ENCODE measurements around the gene AKT1S1. TPM values are rescaled to one million over a fixed set of nuclear protein-coding genes. Genes with fewer than 3 reads are reported as not detected.
A peak's percentile ranks its signal among the peaks of the same experiment; 100 is the strongest.

The AKT1S1 gene
- total RNA-seq, 1 donor from 2014 or later = 48.8 TPM

- Mint-ChIP-seq H3K36me3 (ENCODE audit: insufficient read depth) (peaks cover 25% of the 10 kb centered on the region), H3K27ac (no peak overlapping the region), H3K9me3 (ENCODE audit: low read depth) (no peaks in the 10 kb centered on the region), H3K27me3 (no peaks in the 10 kb centered on the region), H3K4me1 (ENCODE audit: low read depth) (peaks cover 13% of the 10 kb centered on the region), H3K4me3 (ENCODE audit: low read depth) (no peak overlapping the region)
- no peak for TF ChIP-seq CTCF (IDR thresholded peaks at IDR 0.05; ENCODE audit: unreplicated experiment)
- no peak for DNase-seq (ENCODE audit: low spot score, unreplicated experiment)
Measured at GRCh38 chr19:49910179-49910578, 33.0 kb upstream of the AKT1S1 start.

GRCh38 chr19:49908480-49909420 is 31.6 kb upstream of the AKT1S1 start:
- H3K36me3 Mint-ChIP-seq (ENCODE audit: insufficient read depth) = peaks cover 15% of the 10 kb centered on the region
- no peak overlapping the region for H3K4me3 Mint-ChIP-seq (ENCODE audit: low read depth)
- no peak overlapping the region for H3K27ac Mint-ChIP-seq
- H3K4me1 Mint-ChIP-seq (ENCODE audit: low read depth) = peaks cover 12% of the 10 kb centered on the region
- no peaks in the 10 kb centered on the region for H3K9me3 Mint-ChIP-seq (ENCODE audit: low read depth)
- TF ChIP-seq CTCF (IDR thresholded peaks at IDR 0.05; ENCODE audit: unreplicated experiment) = no peak
- no peaks in the 10 kb centered on the region for H3K27me3 Mint-ChIP-seq
- no peak for DNase-seq (ENCODE audit: low spot score, unreplicated experiment)

DNA sequence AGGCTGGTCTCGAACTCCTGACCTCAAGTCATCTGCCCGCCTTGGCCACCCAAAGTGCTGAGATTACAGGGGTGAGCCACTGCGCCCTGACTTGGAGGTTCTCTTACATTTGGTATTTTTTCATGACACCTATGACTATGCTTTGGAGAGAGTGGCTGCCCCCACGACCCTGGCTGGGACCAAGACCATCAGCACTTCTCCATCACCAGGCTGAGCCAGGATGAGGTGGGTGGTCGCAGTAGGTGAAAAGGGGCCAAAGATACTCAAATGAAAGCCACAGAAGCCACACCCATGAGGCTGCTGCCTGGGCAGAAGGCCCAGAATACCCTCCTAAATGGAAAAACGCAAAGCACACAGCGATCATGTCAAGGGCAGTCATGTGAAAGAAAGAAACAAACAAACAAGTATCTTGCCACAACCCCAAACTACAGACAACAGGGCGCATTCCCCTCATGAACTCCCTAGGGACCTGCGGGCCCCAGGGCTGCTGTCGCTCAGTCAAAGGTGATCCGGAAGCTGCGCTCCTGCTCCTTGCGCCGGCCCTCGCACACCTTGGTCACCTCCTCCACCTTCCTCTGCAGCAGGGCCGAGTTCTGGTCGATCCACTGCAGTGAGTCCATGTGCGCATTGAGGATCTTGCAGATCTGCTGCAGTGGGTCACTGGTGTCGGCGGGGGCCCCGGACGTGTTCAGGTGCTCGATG is 30.7 kb upstream of the AKT1S1 start:
- no peak overlapping the region for H3K27ac Mint-ChIP-seq
- H3K36me3 Mint-ChIP-seq (ENCODE audit: insufficient read depth) = peaks cover 9% of the 10 kb centered on the region
- DNase-seq (ENCODE audit: low spot score, unreplicated experiment) = no peak
- no peak for TF ChIP-seq CTCF (IDR thresholded peaks at IDR 0.05; ENCODE audit: unreplicated experiment)
- H3K9me3 Mint-ChIP-seq (ENCODE audit: low read depth) = no peaks in the 10 kb centered on the region
- H3K27me3 Mint-ChIP-seq = no peaks in the 10 kb centered on the region
- H3K4me1 Mint-ChIP-seq (ENCODE audit: low read depth) = peaks cover 3% of the 10 kb centered on the region
- H3K4me3 Mint-ChIP-seq (ENCODE audit: low read depth) = no peak overlapping the region

DNA sequence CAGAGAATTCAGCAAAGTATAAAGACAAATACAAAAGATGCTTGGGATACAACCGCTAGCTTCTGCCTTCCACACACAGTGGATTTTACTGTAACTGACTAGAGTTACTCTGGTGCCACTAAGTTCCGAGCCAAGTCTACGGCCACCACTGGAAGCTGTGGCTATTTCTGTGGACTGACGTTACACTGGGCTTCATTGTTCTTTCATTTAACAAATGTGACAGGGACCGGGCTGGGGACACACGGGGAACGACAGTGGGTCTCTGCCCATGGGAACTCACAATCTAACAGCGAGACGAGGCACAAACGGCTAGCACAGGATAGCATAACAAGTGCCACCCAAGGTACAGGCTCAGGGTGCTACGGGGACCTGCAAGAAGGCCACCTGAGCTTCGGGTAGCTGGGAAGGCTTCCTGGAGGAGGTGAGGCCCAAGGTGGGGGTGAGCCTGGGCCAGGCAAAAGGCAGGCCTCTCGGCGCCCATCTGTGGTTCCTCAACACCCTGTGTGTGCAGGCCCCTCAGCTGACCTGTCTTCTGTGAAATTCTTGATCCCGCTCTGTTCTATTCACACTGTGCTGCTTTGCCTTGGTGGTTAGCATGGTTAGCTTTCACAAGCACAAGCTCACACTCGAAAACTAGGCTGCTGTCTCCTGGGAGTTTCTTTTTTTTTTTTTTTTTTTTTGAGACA is 29.9 kb upstream of the AKT1S1 start:
- H3K27ac Mint-ChIP-seq = peak overlapping the region; percentile 51
- TF ChIP-seq CTCF (IDR thresholded peaks at IDR 0.05; ENCODE audit: unreplicated experiment) = no peak
- H3K27me3 Mint-ChIP-seq = no peaks in the 10 kb centered on the region
- H3K4me3 Mint-ChIP-seq (ENCODE audit: low read depth) = no peak overlapping the region
- no peaks in the 10 kb centered on the region for H3K9me3 Mint-ChIP-seq (ENCODE audit: low read depth)
- DNase-seq (ENCODE audit: low spot score, unreplicated experiment) = no peak
- H3K36me3 Mint-ChIP-seq (ENCODE audit: insufficient read depth) = peaks cover 9% of the 10 kb centered on the region
- H3K4me1 Mint-ChIP-seq (ENCODE audit: low read depth) = no peaks in the 10 kb centered on the region

DNA sequence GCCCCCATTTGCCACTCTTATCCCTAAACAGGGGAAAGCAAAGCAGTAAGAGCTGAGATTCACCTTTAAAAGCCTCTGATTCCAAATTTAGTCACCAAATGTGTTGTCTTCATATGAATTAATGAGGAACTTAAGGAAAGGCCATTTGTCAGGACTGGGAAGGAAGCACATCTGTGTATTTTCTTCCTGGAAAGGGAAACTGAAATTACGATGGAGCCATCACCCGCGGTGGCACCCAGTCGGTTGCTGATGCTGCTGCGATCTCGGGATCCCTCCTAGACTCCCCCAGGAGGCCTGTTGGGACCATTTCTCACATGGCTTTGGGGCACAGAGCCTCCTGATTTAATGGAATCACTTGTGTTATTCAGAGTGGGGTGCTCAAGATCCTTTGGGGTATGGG is 27.0 kb upstream of the AKT1S1 start:
- Mint-ChIP-seq H3K27me3 (no peaks in the 10 kb centered on the region), H3K9me3 (ENCODE audit: low read depth) (no peaks in the 10 kb centered on the region), H3K4me1 (ENCODE audit: low read depth) (no peaks in the 10 kb centered on the region), H3K36me3 (ENCODE audit: insufficient read depth) (peaks cover 9% of the 10 kb centered on the region), H3K4me3 (ENCODE audit: low read depth) (no peak overlapping the region), H3K27ac (no peak overlapping the region)
- DNase-seq (ENCODE audit: low spot score, unreplicated experiment) = no peak
- no peak for TF ChIP-seq CTCF (IDR thresholded peaks at IDR 0.05; ENCODE audit: unreplicated experiment)

All from progenitor cell of endocrine pancreas (in vitro differentiated cells).